ENCODE measurements around the gene PIK3R3.
"Not testable (repeated sequence)": the region's sequence is repeated elsewhere in the genome, so short reads cannot be mapped to it uniquely, and the experiment has no call there.

The PIK3R3 gene

GRCh38 chr1:46061146-46061545, 71.3 kb downstream of the PIK3R3 start:
- ChIA-PET POLR2A (no interaction called here), CTCF (interaction anchor here (0.9 kb wide), 1 partner anchor 120 kb away, joined by 3 read pairs; no protein-coding TSS in a partner anchor)
- H3K27ac ChIP-seq (ENCODE audit: insufficient read depth in 1 of 2, low read depth in 1 of 2, low read length in 2 of 2, poor library complexity in 1 of 2, severe bottlenecking in 2 of 2): no peak overlapping the region
- no peak overlapping the region for H3K4me3 ChIP-seq (ENCODE audit: control insufficient read depth in 1 of 7, extremely low read depth in 1 of 7, insufficient read depth in 4 of 7, low read depth in 2 of 7, low read length in 6 of 7)
- WGBS (ENCODE audit: insufficient coverage): 96% methylated on average over 2 of the region's 3 CpGs
- H3K36me3 ChIP-seq (ENCODE audit: control insufficient read depth in 4 of 4, insufficient read depth in 4 of 4, low read length in 3 of 4): peaks cover 2 to 5% (median 4%) of the 10 kb centered on the region in 4 experiments
- H3K4me1 ChIP-seq (ENCODE audit: control extremely low read depth in 1 of 4, control insufficient read depth in 4 of 4, insufficient read depth in 4 of 4, low read length in 3 of 4): peaks cover 0 to 5% (median 0%) of the 10 kb centered on the region in 4 experiments
- H3K27me3 ChIP-seq (replicated peaks in 2 of 5; ENCODE audit: control insufficient read depth in 4 of 5, insufficient read depth in 5 of 5, low read length in 4 of 5): no peaks in the 10 kb centered on the region
- DNase-seq: no peak
- peaks cover 0 to 2% (median 0%) of the 10 kb centered on the region in 5 experiments for H3K9me3 ChIP-seq (ENCODE audit: control extremely low read depth in 1 of 5, control insufficient read depth in 4 of 5, insufficient read depth in 2 of 5, low read depth in 1 of 5, low read length in 4 of 5)

- Histone ChIP-seq H3K36me3 (ENCODE audit: control insufficient read depth in 4 of 4, insufficient read depth in 4 of 4, low read length in 3 of 4) (peaks cover 2 to 5% (median 4%) of the 10 kb centered on the region in 4 experiments), H3K9me3 (ENCODE audit: control extremely low read depth in 1 of 5, control insufficient read depth in 4 of 5, insufficient read depth in 2 of 5, low read depth in 1 of 5, low read length in 4 of 5) (peaks cover 0 to 2% (median 0%) of the 10 kb centered on the region in 5 experiments), H3K4me3 (ENCODE audit: control insufficient read depth in 1 of 7, extremely low read depth in 1 of 7, insufficient read depth in 4 of 7, low read depth in 2 of 7, low read length in 6 of 7) (no peak overlapping the region), H3K27me3 (replicated peaks in 2 of 5; ENCODE audit: control insufficient read depth in 4 of 5, insufficient read depth in 5 of 5, low read length in 4 of 5) (no peaks in the 10 kb centered on the region), H3K4me1 (ENCODE audit: control extremely low read depth in 1 of 4, control insufficient read depth in 4 of 4, insufficient read depth in 4 of 4, low read length in 3 of 4) (peaks cover 0 to 1% (median 0%) of the 10 kb centered on the region in 4 experiments), H3K27ac (ENCODE audit: insufficient read depth in 1 of 2, low read depth in 1 of 2, low read length in 2 of 2, poor library complexity in 1 of 2, severe bottlenecking in 2 of 2) (no peak overlapping the region)
- no peak for DNase-seq
- ChIA-PET CTCF (no interaction called here), POLR2A (no interaction called here)
- WGBS (ENCODE audit: insufficient coverage): 93% methylated on average over 5 of the region's 5 CpGs
Observed at GRCh38 chr1:46058936-46059335, 73.5 kb downstream of the PIK3R3 start.

GRCh38 chr1:46057781-46058180, 74.6 kb downstream of the PIK3R3 start:
- no peak overlapping the region for H3K4me3 ChIP-seq (ENCODE audit: control insufficient read depth in 1 of 7, extremely low read depth in 1 of 7, insufficient read depth in 4 of 7, low read depth in 2 of 7, low read length in 6 of 7)
- POLR2A ChIA-PET: no interaction called here
- H3K4me1 ChIP-seq (ENCODE audit: control extremely low read depth in 1 of 4, control insufficient read depth in 4 of 4, insufficient read depth in 4 of 4, low read length in 3 of 4): no peaks in the 10 kb centered on the region
- H3K9me3 ChIP-seq (ENCODE audit: control extremely low read depth in 1 of 5, control insufficient read depth in 4 of 5, insufficient read depth in 2 of 5, low read depth in 1 of 5, low read length in 4 of 5): peaks cover 0 to 2% (median 0%) of the 10 kb centered on the region in 5 experiments
- no peak for DNase-seq
- H3K27ac ChIP-seq (ENCODE audit: insufficient read depth in 1 of 2, low read depth in 1 of 2, low read length in 2 of 2, poor library complexity in 1 of 2, severe bottlenecking in 2 of 2): no peak overlapping the region
- no peaks in the 10 kb centered on the region for H3K27me3 ChIP-seq (replicated peaks in 2 of 5; ENCODE audit: control insufficient read depth in 4 of 5, insufficient read depth in 5 of 5, low read length in 4 of 5)
- CTCF ChIA-PET: no interaction called here
- H3K36me3 ChIP-seq (ENCODE audit: control insufficient read depth in 4 of 4, insufficient read depth in 4 of 4, low read length in 3 of 4): peaks cover 2 to 5% (median 4%) of the 10 kb centered on the region in 4 experiments
- WGBS (ENCODE audit: insufficient coverage): 100% methylated on average over 1 of the region's 3 CpGs

- WGBS (ENCODE audit: insufficient coverage): 35% methylated on average over 3 of the region's 4 CpGs
- POLR2A ChIA-PET; H3K27me3 ChIP-seq (replicated peaks in 2 of 5; ENCODE audit: control insufficient read depth in 4 of 5, insufficient read depth in 5 of 5, low read length in 4 of 5); H3K36me3 ChIP-seq (ENCODE audit: control insufficient read depth in 4 of 4, insufficient read depth in 4 of 4, low read length in 3 of 4); H3K4me3 ChIP-seq (ENCODE audit: control insufficient read depth in 1 of 7, extremely low read depth in 1 of 7, insufficient read depth in 4 of 7, low read depth in 2 of 7, low read length in 6 of 7); H3K4me1 ChIP-seq (ENCODE audit: control extremely low read depth in 1 of 4, control insufficient read depth in 4 of 4, insufficient read depth in 4 of 4, low read length in 3 of 4); H3K27ac ChIP-seq (ENCODE audit: insufficient read depth in 1 of 2, low read depth in 1 of 2, low read length in 2 of 2, poor library complexity in 1 of 2, severe bottlenecking in 2 of 2); CTCF ChIA-PET; H3K9me3 ChIP-seq (ENCODE audit: control extremely low read depth in 1 of 5, control insufficient read depth in 4 of 5, insufficient read depth in 2 of 5, low read depth in 1 of 5, low read length in 4 of 5): not testable (repeated sequence)
- DNase-seq: peak in 1 of 3 donors; percentile 26
Observed at GRCh38 chr1:46057215-46057614, 75.2 kb downstream of the PIK3R3 start.

- H3K27ac ChIP-seq (ENCODE audit: insufficient read depth in 1 of 2, low read depth in 1 of 2, low read length in 2 of 2, poor library complexity in 1 of 2, severe bottlenecking in 2 of 2): no peak overlapping the region
- no peak for DNase-seq
- ChIA-PET POLR2A (no interaction called here), CTCF (no interaction called here)
- H3K4me3 ChIP-seq (ENCODE audit: control insufficient read depth in 1 of 7, extremely low read depth in 1 of 7, insufficient read depth in 4 of 7, low read depth in 2 of 7, low read length in 6 of 7): no peak overlapping the region
- H3K4me1 ChIP-seq (ENCODE audit: control extremely low read depth in 1 of 4, control insufficient read depth in 4 of 4, insufficient read depth in 4 of 4, low read length in 3 of 4): no peaks in the 10 kb centered on the region
- no peaks in the 10 kb centered on the region for H3K27me3 ChIP-seq (replicated peaks in 2 of 5; ENCODE audit: control insufficient read depth in 4 of 5, insufficient read depth in 5 of 5, low read length in 4 of 5)
- WGBS (ENCODE audit: insufficient coverage): 94% methylated on average over 3 of the region's 5 CpGs
- H3K9me3 ChIP-seq (ENCODE audit: control extremely low read depth in 1 of 5, control insufficient read depth in 4 of 5, insufficient read depth in 2 of 5, low read depth in 1 of 5, low read length in 4 of 5): peaks cover 0 to 2% (median 0%) of the 10 kb centered on the region in 5 experiments
- peaks cover 0 to 4% (median 3%) of the 10 kb centered on the region in 4 experiments for H3K36me3 ChIP-seq (ENCODE audit: control insufficient read depth in 4 of 4, insufficient read depth in 4 of 4, low read length in 3 of 4)
Observed at GRCh38 chr1:46056325-46056724, 76.1 kb downstream of the PIK3R3 start.

GRCh38 chr1:46053734-46054133, 78.7 kb downstream of the PIK3R3 start:
- Histone ChIP-seq H3K4me1 (ENCODE audit: control extremely low read depth in 1 of 4, control insufficient read depth in 4 of 4, insufficient read depth in 4 of 4, low read length in 3 of 4) (no peaks in the 10 kb centered on the region), H3K27ac (ENCODE audit: insufficient read depth in 1 of 2, low read depth in 1 of 2, low read length in 2 of 2, poor library complexity in 1 of 2, severe bottlenecking in 2 of 2) (no peak overlapping the region), H3K9me3 (ENCODE audit: control extremely low read depth in 1 of 5, control insufficient read depth in 4 of 5, insufficient read depth in 2 of 5, low read depth in 1 of 5, low read length in 4 of 5) (no peaks in the 10 kb centered on the region), H3K4me3 (ENCODE audit: control insufficient read depth in 1 of 7, extremely low read depth in 1 of 7, insufficient read depth in 4 of 7, low read depth in 2 of 7, low read length in 6 of 7) (no peak overlapping the region), H3K27me3 (replicated peaks in 2 of 5; ENCODE audit: control insufficient read depth in 4 of 5, insufficient read depth in 5 of 5, low read length in 4 of 5) (no peaks in the 10 kb centered on the region), H3K36me3 (ENCODE audit: control insufficient read depth in 4 of 4, insufficient read depth in 4 of 4, low read length in 3 of 4) (no peaks in the 10 kb centered on the region)
- no peak for DNase-seq
- ChIA-PET POLR2A (no interaction called here), CTCF (interaction anchor here (1.0 to 1.4 kb wide), 3 partner anchors 18 to 127 kb away, joined by 3 to 4 read pairs (median 3); no protein-coding TSS in a partner anchor)
- 75% methylated on average over 1 of the region's 2 CpGs for WGBS (ENCODE audit: insufficient coverage)

GRCh38 chr1:46044116-46044515, 88.3 kb downstream of the PIK3R3 start:
- H3K4me3 ChIP-seq (ENCODE audit: control insufficient read depth in 1 of 7, extremely low read depth in 1 of 7, insufficient read depth in 4 of 7, low read depth in 2 of 7, low read length in 6 of 7): no peak overlapping the region
- ChIA-PET CTCF (interaction anchor here (2.6 kb wide), 1 partner anchor 124 kb away, joined by 6 read pairs; no protein-coding TSS in a partner anchor), POLR2A (no interaction called here)
- H3K36me3 ChIP-seq (ENCODE audit: control insufficient read depth in 4 of 4, insufficient read depth in 4 of 4, low read length in 3 of 4): peaks cover 0 to 1% (median 0%) of the 10 kb centered on the region in 4 experiments
- H3K4me1 ChIP-seq (ENCODE audit: control extremely low read depth in 1 of 4, control insufficient read depth in 4 of 4, insufficient read depth in 4 of 4, low read length in 3 of 4): peaks cover 0 to 30% (median 12%) of the 10 kb centered on the region in 4 experiments
- whole genome bisulfite sequencing (ENCODE audit: insufficient coverage): 95% methylated on average over 3 of the region's 5 CpGs
- no peak for DNase-seq
- H3K9me3 ChIP-seq (ENCODE audit: control extremely low read depth in 1 of 5, control insufficient read depth in 4 of 5, insufficient read depth in 2 of 5, low read depth in 1 of 5, low read length in 4 of 5): no peaks in the 10 kb centered on the region
- no peaks in the 10 kb centered on the region for H3K27me3 ChIP-seq (replicated peaks in 2 of 5; ENCODE audit: control insufficient read depth in 4 of 5, insufficient read depth in 5 of 5, low read length in 4 of 5)
- no peak overlapping the region for H3K27ac ChIP-seq (ENCODE audit: insufficient read depth in 1 of 2, low read depth in 1 of 2, low read length in 2 of 2, poor library complexity in 1 of 2, severe bottlenecking in 2 of 2)

Measured in common myeloid progenitor, CD34-positive (primary cell).